Endodermal cell (in vitro differentiated cells): ENCODE results near the gene KIF15. TPM values are rescaled to one million over a fixed set of nuclear protein-coding genes. Genes with fewer than 3 reads are reported as not detected.

Experiments
- DNase-seq: peaks from one replicate; pipeline ENCODE4 v3.0.0-alpha.2; 2017
- H3K27ac ChIP-seq: 2 replicates; pipeline ENCODE4 v1.5.1; 2013; ENCODE audit warnings: mild to moderate bottlenecking, low read depth, low read length, moderate library complexity
- H3K27me3 ChIP-seq: 2 replicates; pipeline ENCODE4 v1.6.1; 2013; ENCODE audit warnings: mild to moderate bottlenecking, low read length, moderate library complexity; ENCODE audit not compliant: insufficient read depth, control insufficient read depth, poor library complexity, severe bottlenecking
- H3K36me3 ChIP-seq: 2 replicates; pipeline ENCODE4 v1.7.0; 2013; ENCODE audit warnings: mild to moderate bottlenecking, low read length, moderate library complexity; ENCODE audit not compliant: control insufficient read depth, insufficient read depth
- H3K4me1 ChIP-seq: one replicate; pipeline ENCODE4 v1.7.0; 2013; ENCODE audit warnings: low read length; ENCODE audit not compliant: control insufficient read depth, insufficient read depth
- H3K4me3 ChIP-seq: 2 replicates; pipeline ENCODE4 v1.5.1; 2013; ENCODE audit warnings: mild to moderate bottlenecking, low read length, moderate library complexity
- H3K9ac ChIP-seq: 2 replicates; pipeline ENCODE4 v1.6.1; 2013; ENCODE audit warnings: mild to moderate bottlenecking, low read length, moderate library complexity; ENCODE audit not compliant: poor library complexity, severe bottlenecking; ENCODE audit errors: extremely low read depth
- H3K9me3 ChIP-seq: 2 replicates; pipeline ENCODE4 v1.6.1; 2013; ENCODE audit warnings: mild to moderate bottlenecking, low read length, moderate library complexity; ENCODE audit not compliant: control insufficient read depth
- H3K27ac Mint-ChIP-seq: 2 replicates; pipeline ENCODE4 v1.8.0; 2020; ENCODE audit warnings: mixed read lengths
- H3K27me3 Mint-ChIP-seq: 2 replicates; pipeline ENCODE4 v1.8.0; 2021; ENCODE audit warnings: mild to moderate bottlenecking, mixed read lengths; ENCODE audit not compliant: insufficient read depth
- H3K36me3 Mint-ChIP-seq: 2 replicates; pipeline ENCODE4 v1.8.0; 2020; ENCODE audit warnings: low read depth, mixed read lengths
- H3K4me1 Mint-ChIP-seq: 2 replicates; pipeline ENCODE4 v1.8.0; 2020; ENCODE audit warnings: mixed read lengths
- H3K4me3 Mint-ChIP-seq: 2 replicates; pipeline ENCODE4 v1.8.0; 2020; ENCODE audit warnings: mild to moderate bottlenecking, moderate library complexity, mixed read lengths
- H3K9me3 Mint-ChIP-seq: 2 replicates; pipeline ENCODE4 v1.8.0; 2020; ENCODE audit warnings: mild to moderate bottlenecking, mixed read lengths
- WGBS, 2 experiments: methylation state at CpG; one replicate each; pipeline versions ENCODE4 v1.1.5 to v1.1.7; 2013; ENCODE audit warnings: missing lambda C conversion rate in 2 of 2, mixed read lengths in 1 of 2; ENCODE audit not compliant: insufficient coverage in 1 of 2, insufficient read length in 1 of 2; 5-methylcytosine and 5-hydroxymethylcytosine counted together
- total RNA-seq, 2 donors: library from RNA; stranded (reverse); fragmentation: NEBNext Ultra II Directional in 1 of 2; extraction: Animal tissue kit (Norgen Biotek cat#: 25700) in 1 of 2; gene quantifications; 2 replicates in 1 of 2; 3 replicates in 1 of 2; pipeline ENCODE4 v1.2.1, GENCODE V29; 2021
- TF ChIP-seq, protein P1 (sequence below): fragments of 200-600 bp; sonication (generic); conservative IDR thresholded peaks from 2 replicates; pipeline ENCODE4 v1.5.0; 2021; ENCODE audit warnings: antibody characterized with exemption, mild to moderate bottlenecking

KIF15 gene
- total RNA-seq, 2 donors from 2014 or later, result 16.2 to 20.4 TPM

DNA sequence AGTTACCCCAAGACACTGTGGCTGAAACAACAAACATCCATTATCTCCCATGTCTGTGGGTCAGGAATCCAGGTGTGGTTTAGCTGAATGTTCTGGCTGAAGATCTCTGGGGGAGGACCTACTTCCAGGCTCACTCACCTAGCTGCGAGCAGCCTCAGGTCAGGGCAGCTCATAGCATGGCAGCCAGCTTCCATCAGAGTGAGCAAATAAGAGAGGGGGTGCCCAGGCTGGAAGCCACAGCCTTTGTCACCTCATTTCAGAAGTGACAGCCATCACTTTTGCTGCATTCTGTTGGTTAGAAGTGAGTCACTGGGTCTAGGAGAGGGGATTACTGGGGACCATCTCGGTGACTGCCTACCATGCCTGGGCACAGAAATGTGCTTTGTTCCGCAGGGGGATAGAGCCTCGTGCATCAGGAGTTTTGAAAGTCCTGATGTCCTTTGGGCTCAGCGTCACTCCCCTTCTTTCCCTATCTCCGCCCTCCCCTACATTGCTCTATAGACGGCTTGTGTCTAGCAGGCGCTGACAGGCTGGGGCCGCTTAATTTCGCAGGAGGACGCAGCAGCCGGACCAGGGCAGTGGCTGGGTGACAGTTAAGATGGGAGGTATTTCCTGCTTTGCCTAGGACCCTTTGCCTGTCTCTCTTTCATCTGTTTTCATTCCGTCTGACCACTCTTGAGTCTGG is 138.2 kb downstream of the KIF15 start:
- Histone ChIP-seq H3K4me3 (no peak overlapping the region), H3K36me3 (no peaks in the 10 kb centered on the region), H3K4me1 (no peaks in the 10 kb centered on the region), H3K27me3 (no peaks in the 10 kb centered on the region), H3K27ac (no peak overlapping the region), H3K9ac (no peak overlapping the region), H3K9me3 (no peaks in the 10 kb centered on the region)
- WGBS, 2 experiments, result 89 to 90% methylated on average over 3 to 13 of the region's 13 CpGs
- TF ChIP-seq, protein P1, sequence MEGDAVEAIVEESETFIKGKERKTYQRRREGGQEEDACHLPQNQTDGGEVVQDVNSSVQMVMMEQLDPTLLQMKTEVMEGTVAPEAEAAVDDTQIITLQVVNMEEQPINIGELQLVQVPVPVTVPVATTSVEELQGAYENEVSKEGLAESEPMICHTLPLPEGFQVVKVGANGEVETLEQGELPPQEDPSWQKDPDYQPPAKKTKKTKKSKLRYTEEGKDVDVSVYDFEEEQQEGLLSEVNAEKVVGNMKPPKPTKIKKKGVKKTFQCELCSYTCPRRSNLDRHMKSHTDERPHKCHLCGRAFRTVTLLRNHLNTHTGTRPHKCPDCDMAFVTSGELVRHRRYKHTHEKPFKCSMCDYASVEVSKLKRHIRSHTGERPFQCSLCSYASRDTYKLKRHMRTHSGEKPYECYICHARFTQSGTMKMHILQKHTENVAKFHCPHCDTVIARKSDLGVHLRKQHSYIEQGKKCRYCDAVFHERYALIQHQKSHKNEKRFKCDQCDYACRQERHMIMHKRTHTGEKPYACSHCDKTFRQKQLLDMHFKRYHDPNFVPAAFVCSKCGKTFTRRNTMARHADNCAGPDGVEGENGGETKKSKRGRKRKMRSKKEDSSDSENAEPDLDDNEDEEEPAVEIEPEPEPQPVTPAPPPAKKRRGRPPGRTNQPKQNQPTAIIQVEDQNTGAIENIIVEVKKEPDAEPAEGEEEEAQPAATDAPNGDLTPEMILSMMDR, result no peak
- DNase-seq, result peak; percentile 51
- H3K36me3 Mint-ChIP-seq, result no peaks in the 10 kb centered on the region
- H3K27me3 Mint-ChIP-seq, result peaks cover 2% of the 10 kb centered on the region
- no peak overlapping the region for H3K4me3 Mint-ChIP-seq
- no peak overlapping the region for H3K27ac Mint-ChIP-seq
- H3K4me1 Mint-ChIP-seq, result no peaks in the 10 kb centered on the region
- no peaks in the 10 kb centered on the region for H3K9me3 Mint-ChIP-seq

DNA sequence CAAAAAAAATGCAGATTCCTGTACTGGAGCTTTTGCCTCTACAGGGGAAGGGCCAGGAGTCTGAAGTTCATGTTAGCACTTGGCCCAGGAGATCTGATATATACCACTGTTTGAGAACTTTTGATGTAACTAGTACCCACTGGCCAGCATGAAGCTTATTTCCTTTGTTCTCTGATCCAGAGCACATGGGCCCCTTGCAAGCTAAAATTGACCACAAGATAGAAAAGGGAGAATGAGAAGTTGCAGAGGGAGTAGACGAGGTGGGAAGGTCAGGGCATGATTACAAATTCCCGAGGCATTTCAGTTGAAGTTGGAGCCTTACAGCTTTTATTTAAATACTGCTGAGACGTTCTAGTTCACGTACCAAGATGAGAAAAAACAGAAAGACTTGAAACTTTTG is 141.0 kb downstream of the KIF15 start:
- no peaks in the 10 kb centered on the region for H3K27me3 ChIP-seq
- DNase-seq, result no peak
- no peaks in the 10 kb centered on the region for H3K9me3 Mint-ChIP-seq
- H3K27ac ChIP-seq, result no peak overlapping the region
- TF ChIP-seq, protein P1, result no peak
- no peaks in the 10 kb centered on the region for H3K36me3 ChIP-seq
- no peak overlapping the region for H3K4me3 Mint-ChIP-seq
- WGBS, 2 experiments, result 94 to 98% methylated on average over 4 of the region's 4 CpGs
- no peaks in the 10 kb centered on the region for H3K4me1 Mint-ChIP-seq
- no peak overlapping the region for H3K4me3 ChIP-seq
- H3K27ac Mint-ChIP-seq, result no peak overlapping the region
- H3K27me3 Mint-ChIP-seq, result peaks cover 4% of the 10 kb centered on the region
- no peaks in the 10 kb centered on the region for H3K36me3 Mint-ChIP-seq
- no peaks in the 10 kb centered on the region for H3K9me3 ChIP-seq
- H3K9ac ChIP-seq, result no peak overlapping the region
- H3K4me1 ChIP-seq, result no peaks in the 10 kb centered on the region

Other genes with a start within 250 kb of the KIF15 start
- gene ZKSCAN7, start 206.6 kb upstream of the KIF15 start, total RNA-seq, result 10 to 100 TPM; 11.0 to 15.5 TPM
- gene ZNF660, start 176.8 kb upstream of the KIF15 start, total RNA-seq, result 10 to 100 TPM; 18.1 to 19.9 TPM
- 10 to 100 TPM; 22.7 to 31.9 TPM for gene ZNF197, start 136.8 kb upstream of the KIF15 start, total RNA-seq
- gene ZNF35, start 113.1 kb upstream of the KIF15 start, total RNA-seq, result 10 to 100 TPM; 16.0 to 16.6 TPM
- gene ZNF502, start 49.1 kb upstream of the KIF15 start, total RNA-seq, result 1 to 10 TPM in 1 of 2 donors, under 1 TPM in 1; 0.29 to 1.6 TPM
- 1 to 10 TPM; 5.3 to 6.6 TPM for gene ZNF501, start 32.2 kb upstream of the KIF15 start, total RNA-seq
- gene KIAA1143, start 175 bp upstream of the KIF15 start, total RNA-seq, result 10 to 100 TPM; 42.9 to 46.8 TPM
- gene TMEM42, start 100.1 kb downstream of the KIF15 start, total RNA-seq, result 10 to 100 TPM; 12.1 to 16.9 TPM
- not detected for gene TGM4, start 112.8 kb downstream of the KIF15 start, total RNA-seq
- gene ZDHHC3, start 214.4 kb downstream of the KIF15 start, total RNA-seq, result 10 to 100 TPM; 63.7 to 69.7 TPM
- gene EXOSC7, start 214.4 kb downstream of the KIF15 start, total RNA-seq, result 10 to 100 TPM; 61.2 to 69.4 TPM